ENCODE data around the gene OPCML.

- TF ChIP-seq POLR2A (IDR thresholded peaks at IDR 0.05) = no peak
- TF ChIP-seq CTCF (IDR thresholded peaks at IDR 0.05) = no peak
- TF ChIP-seq POLR2AphosphoS5 (IDR thresholded peaks at IDR 0.05) = no peak
- TF ChIP-seq EP300 (IDR thresholded peaks at IDR 0.05; ENCODE audit: low read depth) = no peak
Measured at GRCh38 chr11:132704781-132705375, 827.4 kb downstream of the OPCML start.

All from transverse colon (tissue), 4 donors.